Endothelial cell of umbilical vein (primary cell): ENCODE results near the gene CD37. TPM values are rescaled to one million over a fixed set of nuclear protein-coding genes. Genes with fewer than 3 reads are reported as not detected.

ENCODE experiments used
- BruUV-seq: library from RNA; stranded (reverse); fragments of 400-500 nt; replicated peaks from 2 replicates; lab custom pipeline; 2021; lab: Mats Ljungman, UMichigan
- CTCF ChIA-PET: fragments of 300-600, 350-600 bp; sonication (Branson Sonifier 250); formaldehyde crosslinking; loops from one replicate; lab custom pipeline; 2021; ENCODE audit warnings: antibody characterized with exemption, inconsistent platforms; lab: Charles Lee
- POLR2A ChIA-PET: fragments of 300-600, 350-600 bp; sonication (Branson Sonifier 250); formaldehyde crosslinking; loops from one replicate; lab custom pipeline; 2021; ENCODE audit warnings: antibody characterized with exemption, inconsistent platforms; lab: Charles Lee
- DNase-seq: peaks from one replicate; pipeline ENCODE4 v3.0.0-alpha.2; 2011; ENCODE audit warnings: low read depth, low spot score
- FAIRE-seq: peaks from 2 replicates; lab custom pipeline; 2011; peaks lifted over from hg19 to GRCh38; lab: Jason Lieb, UNC
- H2AFZ ChIP-seq: 2 replicates; pipeline ENCODE4 v1.6.0; 2012; ENCODE audit warnings: low read depth, low read length, control low read depth, inconsistent platforms
- H3K27ac ChIP-seq: 2 replicates; pipeline ENCODE4 v1.5.1; 2011; ENCODE audit warnings: low read depth, mild to moderate bottlenecking, control low read depth, low read length, moderate library complexity; ENCODE audit not compliant: insufficient read depth
- H3K27me3 ChIP-seq, 2 experiments: 2 replicates each; pipeline versions ENCODE4 v1.6.0 to v1.6.1; 2011; ENCODE audit warnings: low read length in 2 of 2, mixed read lengths in 1 of 2; ENCODE audit not compliant: control insufficient read depth in 2 of 2, insufficient read depth in 2 of 2
- H3K36me3 ChIP-seq, 2 experiments: 2 replicates in 1 of 2; 3 replicates in 1 of 2; pipeline ENCODE4 v1.5.1; 2011; ENCODE audit warnings: low read length in 2 of 2, mild to moderate bottlenecking in 1 of 2, moderate library complexity in 1 of 2; ENCODE audit not compliant: control insufficient read depth in 2 of 2, insufficient read depth in 2 of 2; ENCODE audit errors: extremely low read depth in 1 of 2
- H3K4me1 ChIP-seq: 3 replicates; pipeline ENCODE4 v1.5.1; 2011; ENCODE audit warnings: mild to moderate bottlenecking, low read length; ENCODE audit not compliant: control insufficient read depth, insufficient read depth; ENCODE audit errors: extremely low read depth
- H3K4me2 ChIP-seq: 2 replicates; pipeline ENCODE4 v1.6.1; 2011; ENCODE audit warnings: low read length, control low read depth, mixed read lengths; ENCODE audit not compliant: insufficient read depth
- H3K4me3 ChIP-seq, 3 experiments: fragments of 200-600 bp in 1 of 3; sonication (generic), shearing (Covaris generic) in 1 of 3; replicated peaks in 1 of 3; 2 replicates each; pipeline ENCODE4 v1.5.1; 2011 to 2016; ENCODE audit warnings: control low read depth in 3 of 3, low read length in 3 of 3, mild to moderate bottlenecking in 2 of 3, inconsistent platforms in 1 of 3, low read depth in 1 of 3, moderate library complexity in 1 of 3; ENCODE audit not compliant: insufficient read depth in 1 of 3
- H3K79me2 ChIP-seq: 2 replicates; pipeline ENCODE4 v1.6.0; 2012; ENCODE audit warnings: low read length, inconsistent platforms; ENCODE audit not compliant: control insufficient read depth, insufficient read depth
- H3K9ac ChIP-seq: replicated peaks from 2 replicates; pipeline ENCODE3; 2011; ENCODE audit warnings: low read length, control low read depth; ENCODE audit not compliant: insufficient read depth; ENCODE audit errors: extremely low read depth
- H3K9me1 ChIP-seq: replicated peaks from 3 replicates; pipeline ENCODE4 v1.6.0; 2011; ENCODE audit warnings: mild to moderate bottlenecking, low read length; ENCODE audit not compliant: control insufficient read depth, insufficient read depth; ENCODE audit errors: extremely low read depth
- H3K9me3 ChIP-seq: replicated peaks from 2 replicates; pipeline ENCODE4 v1.5.1; 2012; ENCODE audit warnings: low read length, inconsistent platforms; ENCODE audit not compliant: control insufficient read depth, insufficient read depth
- H4K20me1 ChIP-seq: replicated peaks from 2 replicates; pipeline ENCODE3; 2011; ENCODE audit warnings: mild to moderate bottlenecking, low read length; ENCODE audit not compliant: control insufficient read depth, insufficient read depth; ENCODE audit errors: extremely low read depth
- EZH2 ChIP-seq: IDR thresholded peaks from 2 replicates; pipeline ENCODE4 v1.6.1; 2012; ENCODE audit warnings: borderline replicate concordance, low read depth, mild to moderate bottlenecking, moderate library complexity, low read length, inconsistent platforms; ENCODE audit not compliant: severe bottlenecking
- FOS ChIP-seq: IDR thresholded peaks from 2 replicates; pipeline ENCODE4 v1.6.1; 2011; ENCODE audit warnings: mild to moderate bottlenecking, low read length, moderate library complexity, borderline replicate concordance; ENCODE audit not compliant: insufficient read depth
- GATA2 ChIP-seq: IDR thresholded peaks from 2 replicates; pipeline ENCODE4 v1.7.0; 2011; ENCODE audit warnings: low read depth, mild to moderate bottlenecking, moderate library complexity, mixed read lengths, low read length; ENCODE audit not compliant: insufficient read length, insufficient read depth
- JUN ChIP-seq: IDR thresholded peaks from 2 replicates; pipeline ENCODE4 v1.6.1; 2011; ENCODE audit warnings: borderline replicate concordance, low read depth; ENCODE audit not compliant: insufficient read length, insufficient read depth
- MYC ChIP-seq: IDR thresholded peaks from one replicate; pipeline ENCODE4 v1.6.1; 2011; ENCODE audit warnings: mild to moderate bottlenecking, low read depth, low read length
- POLR2A ChIP-seq: IDR thresholded peaks from 2 replicates; pipeline ENCODE4 v1.6.1; 2012; ENCODE audit warnings: low read depth, mild to moderate bottlenecking, control low read depth, low read length
- POLR2AphosphoS5 ChIP-seq: IDR thresholded peaks from 2 replicates; pipeline ENCODE4 v1.6.1; 2012; ENCODE audit warnings: low read depth, mild to moderate bottlenecking, control low read depth, low read length, moderate library complexity; ENCODE audit not compliant: insufficient read depth
- dilution Hi-C: fragments of 300-500 bp; cut with MboI; formaldehyde crosslinking; loops from one replicate; pipeline ENCODE4 v1.15.0; 2019; ENCODE audit warnings: low sequenced_read_pairs; ENCODE audit not compliant: extremely low pct_ligation_motif_present
- intact Hi-C: fragments of 100-400 bp; cut with micrococcal nuclease; formaldehyde crosslinking; loops from one replicate; pipeline ENCODE4 v1.10.0; 2022
- polyA plus RNA-seq, 4 experiments: library from polyadenylated mRNA; depleted of rRNA in 3 of 4; stranded (reverse) in 3 of 4; unstranded in 1 of 4; fragments of >200 nt; gene quantifications; 2 replicates each; pipeline versions ENCODE4 v1.2.1 to v1.2.3, GENCODE V29; 2011 to 2012; ENCODE audit warnings: missing spikeins in 1 of 4
- total RNA-seq: library from RNA; stranded (reverse); gene quantifications from 2 replicates; pipeline ENCODE4 v1.2.3, GENCODE V29; 2021
- TF ChIP-seq, protein P1 (sequence below), 2 donors: IDR thresholded peaks; 1 replicate in 1 of 2; 2 replicates in 1 of 2; pipeline ENCODE4 v1.5.1; 2011; ENCODE audit warnings: low read length in 2 of 2, mild to moderate bottlenecking in 2 of 2, moderate library complexity in 2 of 2, control low read depth in 1 of 2, inconsistent platforms in 1 of 2, low read depth in 1 of 2; ENCODE audit not compliant: insufficient read depth in 1 of 2; ENCODE audit errors: extremely low read depth in 1 of 2
- TF ChIP-seq, protein P2 (sequence below): IDR thresholded peaks from 2 replicates; pipeline ENCODE4 v1.6.1; 2011; ENCODE audit not compliant: insufficient read depth, insufficient read length

The CD37 gene
- total and polyA plus RNA-seq, 2 donors (not counting 3 experiments of a cell fraction or from before 2014, with no cell fraction given), result not detected

DNA sequence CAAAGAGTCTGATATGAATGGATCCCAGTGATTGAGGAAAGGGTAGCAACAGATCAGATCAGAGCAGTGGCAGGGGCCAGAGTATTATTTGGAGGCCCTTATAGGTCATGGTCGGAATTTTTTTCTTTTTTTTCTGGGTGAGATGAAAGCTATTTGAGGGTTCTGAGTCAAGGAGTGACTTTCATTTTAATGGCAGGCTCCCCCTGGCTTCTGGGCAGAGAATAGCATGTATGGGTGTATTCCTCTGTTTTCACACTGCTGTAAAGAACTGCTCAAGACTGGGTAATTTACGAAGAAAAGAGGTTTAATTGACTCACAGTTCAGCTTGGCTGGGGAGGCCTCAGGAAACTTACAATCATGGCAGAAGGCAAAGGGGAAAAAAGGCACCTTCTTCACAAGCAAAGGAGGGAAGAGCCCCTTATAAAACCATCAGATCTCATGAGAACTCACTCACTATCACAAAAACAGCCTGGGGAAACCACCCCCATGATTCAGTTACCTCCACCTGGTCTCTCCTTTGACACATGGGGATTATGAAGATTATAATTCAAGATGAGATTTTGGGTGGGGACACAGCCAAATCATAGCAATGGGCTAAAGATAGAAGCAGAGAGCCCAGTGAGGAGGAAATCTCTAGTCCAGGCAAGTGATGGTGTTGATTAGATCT lies 7.2 kb upstream of the CD37 start:
- H3K4me2 ChIP-seq, result no peak overlapping the region
- TF ChIP-seq POLR2A, result no peak
- TF ChIP-seq, protein P1, sequence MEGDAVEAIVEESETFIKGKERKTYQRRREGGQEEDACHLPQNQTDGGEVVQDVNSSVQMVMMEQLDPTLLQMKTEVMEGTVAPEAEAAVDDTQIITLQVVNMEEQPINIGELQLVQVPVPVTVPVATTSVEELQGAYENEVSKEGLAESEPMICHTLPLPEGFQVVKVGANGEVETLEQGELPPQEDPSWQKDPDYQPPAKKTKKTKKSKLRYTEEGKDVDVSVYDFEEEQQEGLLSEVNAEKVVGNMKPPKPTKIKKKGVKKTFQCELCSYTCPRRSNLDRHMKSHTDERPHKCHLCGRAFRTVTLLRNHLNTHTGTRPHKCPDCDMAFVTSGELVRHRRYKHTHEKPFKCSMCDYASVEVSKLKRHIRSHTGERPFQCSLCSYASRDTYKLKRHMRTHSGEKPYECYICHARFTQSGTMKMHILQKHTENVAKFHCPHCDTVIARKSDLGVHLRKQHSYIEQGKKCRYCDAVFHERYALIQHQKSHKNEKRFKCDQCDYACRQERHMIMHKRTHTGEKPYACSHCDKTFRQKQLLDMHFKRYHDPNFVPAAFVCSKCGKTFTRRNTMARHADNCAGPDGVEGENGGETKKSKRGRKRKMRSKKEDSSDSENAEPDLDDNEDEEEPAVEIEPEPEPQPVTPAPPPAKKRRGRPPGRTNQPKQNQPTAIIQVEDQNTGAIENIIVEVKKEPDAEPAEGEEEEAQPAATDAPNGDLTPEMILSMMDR (IDR thresholded peaks at IDR 0.05; ENCODE audit: extremely low read depth in 1 of 2, insufficient read depth in 1 of 2, low read depth in 1 of 2, low read length in 2 of 2), result peak; percentile 50 to 65
- intact Hi-C loops (loop anchor here (1.0 kb wide), 1 partner anchor 102 kb away; no protein-coding TSS in a partner anchor), dilution Hi-C loops (no loop called here)
- H3K79me2 ChIP-seq, result no peaks in the 10 kb centered on the region
- H3K9me1 ChIP-seq, result no peaks in the 10 kb centered on the region
- H2AFZ ChIP-seq, result no peak overlapping the region
- H3K27me3 ChIP-seq, result no peaks in the 10 kb centered on the region
- H4K20me1 ChIP-seq, result no peaks in the 10 kb centered on the region
- ChIA-PET POLR2A (no interaction called here), CTCF (interaction anchor here (0.6 to 1.4 kb wide), 21 partner anchors 10 to 112 kb away, joined by 3 to 15 read pairs (median 3); partner anchors contain the start of gene TEAD2)
- no peak overlapping the region for H3K9ac ChIP-seq
- H3K4me3 ChIP-seq, result no peak overlapping the region
- no peaks in the 10 kb centered on the region for H3K9me3 ChIP-seq
- no peaks in the 10 kb centered on the region for H3K36me3 ChIP-seq
- peak; percentile 74 for FAIRE-seq
- DNase-seq, result peak; percentile 34
- no peak overlapping the region for H3K27ac ChIP-seq
- BruUV-seq, result no TSS peak
- no peaks in the 10 kb centered on the region for H3K4me1 ChIP-seq

DNA sequence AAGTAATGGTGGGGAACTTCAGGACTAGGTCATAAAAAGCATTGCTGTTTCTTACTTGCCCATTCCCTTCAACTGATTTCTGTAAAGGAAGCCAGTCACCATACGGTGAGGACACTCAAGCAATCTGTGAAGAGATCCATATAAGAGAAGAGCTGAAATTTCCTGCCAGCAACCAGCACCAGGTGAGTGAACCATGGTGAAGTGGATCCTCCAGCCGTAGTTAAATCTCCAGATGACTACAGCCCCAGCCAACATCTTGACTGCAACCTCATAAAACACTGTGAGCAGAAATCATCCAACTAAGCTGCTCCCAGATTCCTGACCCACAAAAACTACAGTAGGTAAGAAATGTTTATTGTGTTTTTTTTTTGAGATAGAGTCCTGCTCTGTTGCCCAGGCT lies 6.5 kb upstream of the CD37 start:
- dilution Hi-C loops, result no loop called here
- ChIA-PET POLR2A (no interaction called here), CTCF (interaction anchor here (1.4 kb wide), 1 partner anchor 51 kb away, joined by 3 read pairs; no protein-coding TSS in a partner anchor)
- Histone ChIP-seq H3K4me1 (peaks cover 5% of the 10 kb centered on the region), H3K79me2 (no peaks in the 10 kb centered on the region), H3K9me3 (no peaks in the 10 kb centered on the region), H3K36me3 (no peaks in the 10 kb centered on the region), H3K9me1 (no peaks in the 10 kb centered on the region), H3K9ac (no peak overlapping the region), H3K27ac (no peak overlapping the region), H3K27me3 (no peaks in the 10 kb centered on the region), H3K4me3 (no peak overlapping the region), H3K4me2 (no peak overlapping the region), H2AFZ (no peak overlapping the region), H4K20me1 (no peaks in the 10 kb centered on the region)
- BruUV-seq, result no TSS peak
- FAIRE-seq (no peak), DNase-seq (no peak)
- no peak for TF ChIP-seq EZH2
- TF ChIP-seq, protein P2, sequence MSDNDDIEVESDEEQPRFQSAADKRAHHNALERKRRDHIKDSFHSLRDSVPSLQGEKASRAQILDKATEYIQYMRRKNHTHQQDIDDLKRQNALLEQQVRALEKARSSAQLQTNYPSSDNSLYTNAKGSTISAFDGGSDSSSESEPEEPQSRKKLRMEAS, result no peak
- no peak for TF ChIP-seq POLR2A
- TF ChIP-seq, protein P1 (IDR thresholded peaks at IDR 0.05; ENCODE audit: extremely low read depth in 1 of 2, insufficient read depth in 1 of 2, low read depth in 1 of 2, low read length in 2 of 2), result no peak
- no peak for TF ChIP-seq FOS
- no peak for TF ChIP-seq POLR2AphosphoS5
- TF ChIP-seq JUN, result no peak
- no peak for TF ChIP-seq GATA2
- no peak for TF ChIP-seq MYC
- intact Hi-C loops, result loop anchor here (1.0 kb wide), 1 partner anchor 102 kb away; no protein-coding TSS in a partner anchor
